ENCODE measurements around the gene PPP4R1. TPM values are rescaled to one million over a fixed set of nuclear protein-coding genes. Genes with fewer than 3 reads are reported as not detected.

PPP4R1 gene
- total RNA-seq, 1 experiment from 2014 or later, result 106 TPM

GRCh38 chr18:9575558-9575957 lies 38.8 kb downstream of the PPP4R1 start:
- H3K23me2 ChIP-seq (ENCODE audit: insufficient read length, low read depth, low read length, poor library complexity, severe bottlenecking), result no peaks in the 10 kb centered on the region
- no peak overlapping the region for H2BK12ac ChIP-seq (ENCODE audit: insufficient read length, low read depth, low read length)
- H2BK20ac ChIP-seq (ENCODE audit: low read depth, low read length, poor library complexity, severe bottlenecking), result no peak overlapping the region
- no peaks in the 10 kb centered on the region for H3K27me3 ChIP-seq (ENCODE audit: insufficient read depth, low read length)
- Mint-ChIP-seq H3K36me3 (ENCODE audit: insufficient read depth in 1 of 3, low read depth in 3 of 3) (peaks cover 0 to 31% (median 21%) of the 10 kb centered on the region in 3 experiments; a peak in 5 of 7 replicates), H3K4me1 (peaks cover 16 to 20% of the 10 kb centered on the region in 2 experiments), H3K9me3 (no peaks in the 10 kb centered on the region), H3K27ac (no peak overlapping the region), H3K27me3 (ENCODE audit: low read depth) (no peaks in the 10 kb centered on the region), H3K4me3 (no peak overlapping the region)
- no peak overlapping the region for H2BK15ac ChIP-seq (ENCODE audit: low read depth, low read length)
- no peak overlapping the region for H3K4me2 ChIP-seq (ENCODE audit: insufficient read depth, insufficient read length, low read length)
- no peaks in the 10 kb centered on the region for H3K9me3 ChIP-seq (ENCODE audit: control insufficient read depth, low read depth, low read length)
- peak; percentile 49 for DNase-seq
- H3K18ac ChIP-seq (ENCODE audit: insufficient read length, low read depth, low read length), result no peak overlapping the region
- H3K56ac ChIP-seq (ENCODE audit: insufficient read length, low read depth, low read length), result no peak overlapping the region
- no CpG with 5 or more reads among the region's 5 CpGs for WGBS (ENCODE audit: extremely low coverage, insufficient read length, low lambda C conversion rate)
- H3K27ac ChIP-seq (ENCODE audit: insufficient read length, low read depth, low read length), result no peak overlapping the region
- no peak overlapping the region for H3T11ph ChIP-seq (ENCODE audit: low read length)
- peak; percentile 78 for TF ChIP-seq CTCF (conservative IDR thresholded peaks at IDR 0.05)
- H2BK120ac ChIP-seq (ENCODE audit: low read depth, low read length, poor library complexity, severe bottlenecking), result no peak overlapping the region
- H3K9ac ChIP-seq (ENCODE audit: extremely low read depth, insufficient read length, low read length), result no peak overlapping the region
- H3K79me2 ChIP-seq (ENCODE audit: insufficient read depth, low read length), result no peaks in the 10 kb centered on the region
- no peak overlapping the region for H2AFZ ChIP-seq (ENCODE audit: low read length)
- H4K91ac ChIP-seq (ENCODE audit: insufficient read length, low read depth, low read length), result no peak overlapping the region
- H4K8ac ChIP-seq (replicated peaks; ENCODE audit: insufficient read length, low read depth, low read length), result no peak overlapping the region
- no peak overlapping the region for H3K23ac ChIP-seq (ENCODE audit: insufficient read length, low read depth, low read length)
- H2AK5ac ChIP-seq (ENCODE audit: insufficient read length, low read length), result no peak overlapping the region
- no peak overlapping the region for H3K14ac ChIP-seq (ENCODE audit: insufficient read depth, low read length)
- no peak overlapping the region for H3K4ac ChIP-seq (ENCODE audit: low read depth, low read length)
- H3K79me1 ChIP-seq (ENCODE audit: insufficient read depth, low read depth, low read length, poor library complexity, severe bottlenecking), result no peaks in the 10 kb centered on the region
- H2BK5ac ChIP-seq (ENCODE audit: insufficient read length, low read length), result no peak overlapping the region
- H4K5ac ChIP-seq (ENCODE audit: insufficient read length, low read depth, low read length), result no peak overlapping the region
- H4K20me1 ChIP-seq (ENCODE audit: control insufficient read depth, insufficient read depth, insufficient read length), result no peaks in the 10 kb centered on the region
- H3K4me1 ChIP-seq (ENCODE audit: insufficient read depth, low read length), result 0 out of 2 replicates have a peak, but pooled peaks cover 2% of the 10 kb centered on the region

Measured in H9 (cell line).